Gastrocnemius medialis (tissue), 4 donors: Measurements from ENCODE around the gene RNF222. TPM values are rescaled to one million over a fixed set of nuclear protein-coding genes. Genes with fewer than 3 reads are reported as not detected.

ENCODE experiments used
- ATAC-seq, 2 donors: fragments of 150-250 bp; one replicate each; pipeline ENCODE4 v1.9.1; 2016
- DNase-seq, 2 donors: peaks; one replicate each; pipeline ENCODE4 v3.0.0-alpha.2; 2019
- H3K27ac ChIP-seq, 4 donors: fragments of 200-600 bp; sonication (generic); 1 replicate in 1 of 4; 2 replicates in 3 of 4; pipeline ENCODE4 v1.5.1; 2016 to 2018; ENCODE audit warnings: mild to moderate bottlenecking in 2 of 4, moderate library complexity in 1 of 4
- H3K27me3 ChIP-seq, 3 donors: fragments of 200-600 bp; sonication (generic) in 2 of 3; 1 replicate in 1 of 3; 2 replicates in 2 of 3; pipeline versions ENCODE4 v1.5.1 to v1.6.0; 2016 to 2019; ENCODE audit warnings: mild to moderate bottlenecking in 1 of 3, moderate library complexity in 1 of 3
- H3K36me3 ChIP-seq, 2 donors: fragments of 200-600 bp; sonication (generic) in 1 of 2; one replicate each; pipeline ENCODE4 v1.5.1; 2017 to 2018
- H3K4me1 ChIP-seq, 2 donors: fragments of 200-600 bp; sonication (generic) in 1 of 2; one replicate each; pipeline ENCODE4 v1.5.1; 2016 to 2017; ENCODE audit warnings: mild to moderate bottlenecking in 2 of 2
- H3K4me3 ChIP-seq, 4 donors: fragments of 200-600 bp; sonication (generic) in 3 of 4; 1 replicate in 1 of 4; 2 replicates in 3 of 4; pipeline ENCODE4 v1.5.1; 2016 to 2019; ENCODE audit warnings: mild to moderate bottlenecking in 2 of 4
- H3K9me3 ChIP-seq, 3 donors: fragments of 200-600 bp; sonication (generic) in 2 of 3; 1 replicate in 1 of 3; 2 replicates in 2 of 3; pipeline ENCODE4 v1.5.1; 2016 to 2019
- CTCF ChIP-seq, 5 experiments: fragments of 450-650 bp in 3 of 5; fragments of 200-600 bp in 2 of 5; sonication (generic) in 2 of 5; IDR thresholded peaks in 4 of 5; conservative IDR thresholded peaks in 1 of 5; 1 replicate in 4 of 5; 2 replicates in 1 of 5; pipeline ENCODE4 v1.5.1; 2016 to 2019; ENCODE audit warnings: antibody characterized with exemption in 5 of 5, mild to moderate bottlenecking in 3 of 5, moderate library complexity in 3 of 5
- POLR2A ChIP-seq, 2 donors: fragments of 450-650 bp; IDR thresholded peaks; one replicate each; pipeline ENCODE4 v1.6.1; 2017; ENCODE audit warnings: antibody characterized with exemption in 2 of 2, mild to moderate bottlenecking in 2 of 2, moderate library complexity in 2 of 2
- in situ Hi-C, 4 donors: fragments of 200-750 bp; cut with MboI; loops; one replicate each; pipeline versions ENCODE4 v1.15.0 to v1.8.0; 2017; ENCODE audit warnings: low sequenced_read_pairs in 4 of 4
- intact Hi-C: fragments of 100-400 bp; cut with DNase I; formaldehyde crosslinking; loops from one replicate; pipeline ENCODE4 v1.15.1; 2023; ENCODE audit warnings: low total_unique reads
- total RNA-seq, 4 donors: library from RNA; depleted of rRNA; stranded (reverse); fragments of >200 nt; gene quantifications; one replicate each; pipeline versions ENCODE4 v1.1.0 to v1.2.3, GENCODE V29; 2016

The RNF222 gene
- total RNA-seq, 4 donors from 2014 or later: not detected

GRCh38 chr17:8369944-8370343, 27.7 kb downstream of the RNF222 start:
- ATAC-seq: no peak
- intact Hi-C loops: no loop called here

GRCh38 chr17:8368193-8368592, 29.4 kb downstream of the RNF222 start:
- ATAC-seq: no peak
- no peaks in the 10 kb centered on the region for H3K27me3 ChIP-seq
- no peaks in the 10 kb centered on the region for H3K9me3 ChIP-seq
- H3K4me1 ChIP-seq: peaks cover 28 to 34% of the 10 kb centered on the region in 2 donors
- intact Hi-C loops (no loop called here), in situ Hi-C loops (no loop called here)
- no peak for DNase-seq
- H3K36me3 ChIP-seq: peaks cover 0 to 17% of the 10 kb centered on the region in 2 donors
- no peak overlapping the region for H3K4me3 ChIP-seq
- H3K27ac ChIP-seq: peak overlapping the region in 2 of 4 donors; percentile 8 to 47
- TF ChIP-seq POLR2A (IDR thresholded peaks at IDR 0.05) (no peak), CTCF (IDR thresholded peaks at IDR 0.05 in 4 of 5, conservative IDR thresholded peaks at IDR 0.05 in 1 of 5) (no peak)

More at GRCh38 chr17:8369944-8370343, 27.7 kb downstream of the RNF222 start:
- H3K4me1 ChIP-seq: peaks cover 27 to 32% of the 10 kb centered on the region in 2 donors
- H3K27me3 ChIP-seq: no peaks in the 10 kb centered on the region
- no peaks in the 10 kb centered on the region for H3K9me3 ChIP-seq
- in situ Hi-C loops: no loop called here
- peaks cover 0 to 17% of the 10 kb centered on the region in 2 donors for H3K36me3 ChIP-seq
- TF ChIP-seq CTCF (IDR thresholded peaks at IDR 0.05 in 4 of 5, conservative IDR thresholded peaks at IDR 0.05 in 1 of 5) (no peak), POLR2A (IDR thresholded peaks at IDR 0.05) (no peak)
- DNase-seq: no peak
- no peak overlapping the region for H3K4me3 ChIP-seq
- H3K27ac ChIP-seq: peak overlapping the region in 1 of 4 donors; percentile 60

GRCh38 chr17:8366231-8366630, 31.4 kb downstream of the RNF222 start:
- in situ Hi-C loops (no loop called here), intact Hi-C loops (no loop called here)
- H3K4me1 ChIP-seq: peaks cover 29% of the 10 kb centered on the region in 2 donors
- no peak for TF ChIP-seq CTCF (IDR thresholded peaks at IDR 0.05 in 4 of 5, conservative IDR thresholded peaks at IDR 0.05 in 1 of 5)
- TF ChIP-seq POLR2A (IDR thresholded peaks at IDR 0.05): no peak
- no peaks in the 10 kb centered on the region for H3K9me3 ChIP-seq
- no peak for DNase-seq
- peak in 1 of 2 donors; percentile 28 for ATAC-seq
- H3K27ac ChIP-seq: peak overlapping the region; percentile 44 to 66 (median 58)
- H3K36me3 ChIP-seq: peaks cover 0 to 17% of the 10 kb centered on the region in 2 donors
- no peaks in the 10 kb centered on the region for H3K27me3 ChIP-seq
- H3K4me3 ChIP-seq: no peak overlapping the region

- in situ Hi-C loops: no loop called here
- H3K9me3 ChIP-seq: no peaks in the 10 kb centered on the region
- H3K27ac ChIP-seq: peak overlapping the region; percentile 44 to 66 (median 58)
- H3K4me1 ChIP-seq: peaks cover 20 to 31% of the 10 kb centered on the region in 2 donors
- ATAC-seq (peak in 1 of 2 donors; percentile 63), DNase-seq (no peak)
- H3K36me3 ChIP-seq: peaks cover 0 to 17% of the 10 kb centered on the region in 2 donors
- TF ChIP-seq POLR2A (IDR thresholded peaks at IDR 0.05) (no peak), CTCF (IDR thresholded peaks at IDR 0.05 in 4 of 5, conservative IDR thresholded peaks at IDR 0.05 in 1 of 5) (no peak)
- intact Hi-C loops: no loop called here
- H3K4me3 ChIP-seq: no peak overlapping the region
- no peaks in the 10 kb centered on the region for H3K27me3 ChIP-seq
These were observed 32.5 kb downstream of the RNF222 start for GRCh38 chr17:8365143-8365542.
